Measurements from ENCODE around the gene ANKRD40.
"Not testable (repeated sequence)": the region's sequence is repeated elsewhere in the genome, so short reads cannot be mapped to it uniquely, and the experiment has no call there.

The ANKRD40 gene

DNA sequence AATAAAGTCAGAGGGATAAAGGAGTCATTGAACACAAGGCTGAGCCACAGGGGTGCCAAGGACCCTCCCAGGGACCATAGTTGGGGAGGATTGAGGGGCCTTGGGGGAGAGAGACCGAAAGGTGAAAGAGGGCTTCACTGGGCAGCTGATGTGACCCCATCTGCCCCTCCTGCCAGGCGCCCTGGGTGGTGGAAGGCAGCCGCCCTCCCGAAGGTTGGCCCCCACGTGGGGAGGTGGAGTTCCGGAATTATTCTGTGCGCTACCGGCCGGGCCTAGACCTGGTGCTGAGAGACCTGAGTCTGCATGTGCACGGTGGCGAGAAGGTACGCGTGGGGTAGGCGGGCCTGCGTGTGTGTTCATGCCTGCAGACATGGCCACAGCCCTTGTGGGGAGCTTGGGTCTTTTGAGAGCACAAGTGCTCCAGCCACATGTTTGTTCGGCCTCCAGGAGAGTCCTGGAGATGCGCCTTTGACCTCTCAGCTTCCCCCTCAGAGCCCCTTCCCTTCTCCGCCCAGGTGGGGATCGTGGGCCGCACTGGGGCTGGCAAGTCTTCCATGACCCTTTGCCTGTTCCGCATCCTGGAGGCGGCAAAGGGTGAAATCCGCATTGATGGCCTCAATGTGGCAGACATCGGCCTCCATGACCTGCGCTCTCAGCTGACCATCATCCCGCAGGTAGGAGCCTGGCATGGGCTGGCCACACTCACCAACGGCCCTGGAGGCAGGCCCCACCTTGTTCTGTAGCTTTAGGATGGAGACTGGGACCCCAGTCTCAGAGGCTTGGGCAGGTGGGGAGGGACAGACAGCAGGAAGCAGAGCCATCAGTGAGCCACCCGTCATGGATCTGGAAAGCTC is 24.1 kb downstream of the ANKRD40 start:
- no peak overlapping the region for H3K9ac ChIP-seq (ENCODE audit: low read depth, low read length)
- no peak overlapping the region for H3K27ac ChIP-seq (ENCODE audit: low read length)
- no peaks in the 10 kb centered on the region for H3K27me3 ChIP-seq (ENCODE audit: insufficient read depth, low read length)
- H3K4me1 ChIP-seq (ENCODE audit: insufficient read depth, low read length), result no peaks in the 10 kb centered on the region
- no peaks in the 10 kb centered on the region for H3K9me3 ChIP-seq (ENCODE audit: insufficient read depth, low read depth, low read length)
- H3K4me3 ChIP-seq (ENCODE audit: low read length), result no peak overlapping the region
- H3K36me3 ChIP-seq (ENCODE audit: insufficient read depth, low read depth, low read length), result no peaks in the 10 kb centered on the region

DNA sequence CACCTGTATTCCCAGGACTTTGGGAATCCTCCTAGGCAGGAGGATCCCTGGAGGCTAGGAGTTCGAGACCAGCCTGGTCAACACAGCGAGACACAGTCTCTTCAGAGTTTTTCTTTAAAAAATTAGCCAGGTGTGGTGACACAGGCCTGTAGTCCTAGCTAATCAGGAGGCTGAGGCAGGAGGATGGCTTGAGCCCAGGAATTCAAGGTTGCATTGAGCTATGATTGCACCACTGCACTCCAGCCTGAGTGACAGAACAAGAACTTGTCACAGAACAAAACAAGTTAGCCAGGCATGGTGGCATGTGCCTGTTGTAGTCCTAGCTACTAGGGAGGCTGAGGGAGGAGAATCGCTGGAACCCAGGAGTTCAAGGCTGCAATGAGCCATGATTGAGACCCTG is 24.8 kb downstream of the ANKRD40 start:
- H3K9ac ChIP-seq (ENCODE audit: low read depth, low read length), result no peak overlapping the region
- H3K27me3 ChIP-seq (ENCODE audit: insufficient read depth, low read length), result no peaks in the 10 kb centered on the region
- H3K27ac ChIP-seq (ENCODE audit: low read length), result no peak overlapping the region
- no peaks in the 10 kb centered on the region for H3K36me3 ChIP-seq (ENCODE audit: insufficient read depth, low read depth, low read length)
- H3K4me1 ChIP-seq (ENCODE audit: insufficient read depth, low read length), result no peaks in the 10 kb centered on the region
- H3K4me3 ChIP-seq (ENCODE audit: low read length), result no peak overlapping the region
- no peaks in the 10 kb centered on the region for H3K9me3 ChIP-seq (ENCODE audit: insufficient read depth, low read depth, low read length)

DNA sequence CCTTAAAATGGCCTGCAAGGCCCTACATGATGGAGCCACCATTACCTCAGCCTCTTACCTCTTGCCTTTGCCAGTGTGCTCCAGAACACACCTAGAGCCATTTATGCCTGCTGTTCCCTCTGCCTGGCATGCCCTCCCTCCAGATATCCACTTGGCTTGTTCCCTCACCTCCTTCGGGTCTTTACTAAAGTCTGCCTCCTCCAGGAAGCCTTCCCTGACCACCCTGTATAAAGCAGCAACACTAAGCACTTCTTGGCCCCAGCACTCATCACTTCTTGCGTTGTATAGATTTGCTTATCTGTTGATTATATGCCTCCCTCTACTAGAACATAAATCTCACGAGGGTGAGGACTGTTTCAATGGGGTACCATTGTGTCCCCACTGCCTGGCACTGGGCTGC is 25.3 kb downstream of the ANKRD40 start:
- no peaks in the 10 kb centered on the region for H3K9me3 ChIP-seq (ENCODE audit: insufficient read depth, low read depth, low read length)
- no peaks in the 10 kb centered on the region for H3K4me1 ChIP-seq (ENCODE audit: insufficient read depth, low read length)
- no peak overlapping the region for H3K4me3 ChIP-seq (ENCODE audit: low read length)
- H3K27me3 ChIP-seq (ENCODE audit: insufficient read depth, low read length), result no peaks in the 10 kb centered on the region
- H3K27ac ChIP-seq (ENCODE audit: low read length), result no peak overlapping the region
- no peak overlapping the region for H3K9ac ChIP-seq (ENCODE audit: low read depth, low read length)
- H3K36me3 ChIP-seq (ENCODE audit: insufficient read depth, low read depth, low read length), result no peaks in the 10 kb centered on the region

- H3K4me3 ChIP-seq (ENCODE audit: low read length), result no peak overlapping the region
- H3K9me3 ChIP-seq (ENCODE audit: insufficient read depth, low read depth, low read length), result no peaks in the 10 kb centered on the region
- H3K27me3 ChIP-seq (ENCODE audit: insufficient read depth, low read length), result no peaks in the 10 kb centered on the region
- no peaks in the 10 kb centered on the region for H3K4me1 ChIP-seq (ENCODE audit: insufficient read depth, low read length)
- no peak overlapping the region for H3K9ac ChIP-seq (ENCODE audit: low read depth, low read length)
- no peaks in the 10 kb centered on the region for H3K36me3 ChIP-seq (ENCODE audit: insufficient read depth, low read depth, low read length)
- H3K27ac ChIP-seq (ENCODE audit: low read length), result no peak overlapping the region
These were observed 26.2 kb downstream of the ANKRD40 start for GRCh38 chr17:50681263-50682200.

- H3K9me3 ChIP-seq (ENCODE audit: insufficient read depth, low read depth, low read length); H3K36me3 ChIP-seq (ENCODE audit: insufficient read depth, low read depth, low read length); H3K4me3 ChIP-seq (ENCODE audit: low read length); H3K27ac ChIP-seq (ENCODE audit: low read length); H3K27me3 ChIP-seq (ENCODE audit: insufficient read depth, low read length); H3K4me1 ChIP-seq (ENCODE audit: insufficient read depth, low read length); H3K9ac ChIP-seq (ENCODE audit: low read depth, low read length): not testable (repeated sequence)
These were observed 27.0 kb downstream of the ANKRD40 start for GRCh38 chr17:50680543-50681262.

GRCh38 chr17:50680126-50680525 is 27.6 kb downstream of the ANKRD40 start:
- no peaks in the 10 kb centered on the region for H3K9me3 ChIP-seq (ENCODE audit: insufficient read depth, low read depth, low read length)
- H3K4me1 ChIP-seq (ENCODE audit: insufficient read depth, low read length), result no peaks in the 10 kb centered on the region
- H3K4me3 ChIP-seq (ENCODE audit: low read length), result no peak overlapping the region
- no peaks in the 10 kb centered on the region for H3K36me3 ChIP-seq (ENCODE audit: insufficient read depth, low read depth, low read length)
- H3K27ac ChIP-seq (ENCODE audit: low read length), result no peak overlapping the region
- H3K9ac ChIP-seq (ENCODE audit: low read depth, low read length), result no peak overlapping the region
- H3K27me3 ChIP-seq (ENCODE audit: insufficient read depth, low read length), result no peaks in the 10 kb centered on the region

GRCh38 chr17:50679008-50679544 is 28.6 kb downstream of the ANKRD40 start:
- Histone ChIP-seq H3K9me3 (ENCODE audit: insufficient read depth, low read depth, low read length) (no peaks in the 10 kb centered on the region), H3K27ac (ENCODE audit: low read length) (no peak overlapping the region), H3K36me3 (ENCODE audit: insufficient read depth, low read depth, low read length) (no peaks in the 10 kb centered on the region), H3K9ac (ENCODE audit: low read depth, low read length) (no peak overlapping the region), H3K27me3 (ENCODE audit: insufficient read depth, low read length) (no peaks in the 10 kb centered on the region), H3K4me1 (ENCODE audit: insufficient read depth, low read length) (no peaks in the 10 kb centered on the region), H3K4me3 (ENCODE audit: low read length) (no peak overlapping the region)

DNA sequence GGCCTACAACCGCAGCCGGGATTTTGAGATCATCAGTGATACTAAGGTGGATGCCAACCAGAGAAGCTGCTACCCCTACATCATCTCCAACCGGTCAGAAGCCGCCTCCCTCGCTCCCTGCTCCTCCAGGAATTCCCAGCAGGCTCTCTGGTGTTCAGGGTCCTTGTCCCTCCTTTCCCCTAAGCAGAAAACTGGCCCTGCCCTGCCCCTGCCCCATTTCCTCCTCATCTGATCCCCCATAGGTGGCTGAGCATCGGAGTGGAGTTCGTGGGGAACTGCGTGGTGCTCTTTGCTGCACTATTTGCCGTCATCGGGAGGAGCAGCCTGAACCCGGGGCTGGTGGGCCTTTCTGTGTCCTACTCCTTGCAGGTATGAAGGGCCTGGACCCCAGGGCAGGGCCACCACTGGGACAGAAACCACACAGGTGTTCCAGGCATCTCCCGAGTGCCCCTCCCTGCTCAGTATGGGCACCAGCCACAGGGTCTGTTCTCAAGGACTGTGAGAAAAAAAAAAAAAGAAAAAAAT is 29.8 kb downstream of the ANKRD40 start:
- Histone ChIP-seq H3K27ac (ENCODE audit: low read length) (no peak overlapping the region), H3K4me3 (ENCODE audit: low read length) (no peak overlapping the region), H3K27me3 (ENCODE audit: insufficient read depth, low read length) (no peaks in the 10 kb centered on the region), H3K36me3 (ENCODE audit: insufficient read depth, low read depth, low read length) (no peaks in the 10 kb centered on the region), H3K9ac (ENCODE audit: low read depth, low read length) (no peak overlapping the region), H3K9me3 (ENCODE audit: insufficient read depth, low read depth, low read length) (no peaks in the 10 kb centered on the region), H3K4me1 (ENCODE audit: insufficient read depth, low read length) (no peaks in the 10 kb centered on the region)

- no peak overlapping the region for H3K4me3 ChIP-seq (ENCODE audit: low read length)
- H3K9ac ChIP-seq (ENCODE audit: low read depth, low read length), result no peak overlapping the region
- H3K9me3 ChIP-seq (ENCODE audit: insufficient read depth, low read depth, low read length), result no peaks in the 10 kb centered on the region
- H3K36me3 ChIP-seq (ENCODE audit: insufficient read depth, low read depth, low read length), result no peaks in the 10 kb centered on the region
- no peak overlapping the region for H3K27ac ChIP-seq (ENCODE audit: low read length)
- no peaks in the 10 kb centered on the region for H3K27me3 ChIP-seq (ENCODE audit: insufficient read depth, low read length)
- no peaks in the 10 kb centered on the region for H3K4me1 ChIP-seq (ENCODE audit: insufficient read depth, low read length)
These were observed 31.4 kb downstream of the ANKRD40 start for GRCh38 chr17:50676065-50676975.

DNA sequence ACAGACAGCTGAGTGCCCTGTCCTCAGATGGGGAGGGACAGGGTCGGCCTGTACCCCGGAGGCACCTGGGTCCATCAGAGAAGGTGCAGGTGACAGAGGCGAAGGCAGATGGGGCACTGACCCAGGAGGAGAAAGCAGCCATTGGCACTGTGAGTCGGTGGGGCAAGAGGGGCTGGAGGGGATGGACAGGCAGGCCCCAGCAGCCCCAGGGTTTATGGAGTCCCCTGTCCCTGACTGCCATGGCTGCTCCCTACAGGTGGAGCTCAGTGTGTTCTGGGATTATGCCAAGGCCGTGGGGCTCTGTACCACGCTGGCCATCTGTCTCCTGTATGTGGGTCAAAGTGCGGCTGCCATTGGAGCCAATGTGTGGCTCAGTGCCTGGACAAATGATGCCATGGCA is 32.1 kb downstream of the ANKRD40 start:
- H3K27me3 ChIP-seq (ENCODE audit: insufficient read depth, low read length), result no peaks in the 10 kb centered on the region
- H3K36me3 ChIP-seq (ENCODE audit: insufficient read depth, low read depth, low read length), result no peaks in the 10 kb centered on the region
- no peaks in the 10 kb centered on the region for H3K4me1 ChIP-seq (ENCODE audit: insufficient read depth, low read length)
- H3K4me3 ChIP-seq (ENCODE audit: low read length), result no peak overlapping the region
- H3K27ac ChIP-seq (ENCODE audit: low read length), result no peak overlapping the region
- H3K9me3 ChIP-seq (ENCODE audit: insufficient read depth, low read depth, low read length), result no peaks in the 10 kb centered on the region
- no peak overlapping the region for H3K9ac ChIP-seq (ENCODE audit: low read depth, low read length)
